Activated CD8-positive, alpha-beta memory T cell treated with anti-CD3 and anti-CD28 coated beads, Interleukin-2, amount 10 ng/mL, durations not matched to agents 7 days and 5 days (primary cell): ENCODE results near the gene IFI27. TPM values are rescaled to one million over a fixed set of nuclear protein-coding genes. Genes with fewer than 3 reads are reported as not detected.
"Not testable (repeated sequence)": the region's sequence is repeated elsewhere in the genome, so short reads cannot be mapped to it uniquely, and the experiment has no call there.

ENCODE experiments used
- ATAC-seq: fragments of 150-1000 bp; cut with Tn5 transposase; one replicate; pipeline ENCODE4 v1.10.0; 2021; ENCODE audit warnings: moderate library complexity
- CTCF ChIA-PET: fragments of 350-600 bp; sonication (Branson Sonifier 250); formaldehyde crosslinking; loops from one replicate; lab custom pipeline; 2021; ENCODE audit warnings: antibody characterized with exemption; lab: Charles Lee
- DNase-seq: peaks from one replicate; pipeline ENCODE4 v3.0.0-alpha.2; 2020
- H3K27ac Mint-ChIP-seq: one replicate; pipeline ENCODE4 v1.8.0; 2021; ENCODE audit warnings: mild to moderate bottlenecking, mixed read lengths
- H3K27me3 Mint-ChIP-seq: one replicate; pipeline ENCODE4 v1.8.0; 2021; ENCODE audit warnings: mixed read lengths
- H3K36me3 Mint-ChIP-seq: one replicate; pipeline ENCODE4 v1.8.0; 2021; ENCODE audit warnings: mild to moderate bottlenecking, mixed read lengths
- H3K4me1 Mint-ChIP-seq: one replicate; pipeline ENCODE4 v1.8.0; 2021; ENCODE audit warnings: mixed read lengths
- H3K4me3 Mint-ChIP-seq: one replicate; pipeline ENCODE4 v1.8.0; 2021; ENCODE audit warnings: mild to moderate bottlenecking, moderate library complexity, mixed read lengths
- H3K9me3 Mint-ChIP-seq: one replicate; pipeline ENCODE4 v1.8.0; 2022; ENCODE audit warnings: low read depth, mixed read lengths
- total RNA-seq, 2 experiments: library from RNA; stranded (reverse); gene quantifications; one replicate each; pipeline ENCODE4 v1.2.3, GENCODE V29; 2021

IFI27 gene
- total RNA-seq, result 100 to 1,000 TPM in 1 of 2 experiments, 10 to 100 TPM in 1; 81.5 to 325 TPM

DNA sequence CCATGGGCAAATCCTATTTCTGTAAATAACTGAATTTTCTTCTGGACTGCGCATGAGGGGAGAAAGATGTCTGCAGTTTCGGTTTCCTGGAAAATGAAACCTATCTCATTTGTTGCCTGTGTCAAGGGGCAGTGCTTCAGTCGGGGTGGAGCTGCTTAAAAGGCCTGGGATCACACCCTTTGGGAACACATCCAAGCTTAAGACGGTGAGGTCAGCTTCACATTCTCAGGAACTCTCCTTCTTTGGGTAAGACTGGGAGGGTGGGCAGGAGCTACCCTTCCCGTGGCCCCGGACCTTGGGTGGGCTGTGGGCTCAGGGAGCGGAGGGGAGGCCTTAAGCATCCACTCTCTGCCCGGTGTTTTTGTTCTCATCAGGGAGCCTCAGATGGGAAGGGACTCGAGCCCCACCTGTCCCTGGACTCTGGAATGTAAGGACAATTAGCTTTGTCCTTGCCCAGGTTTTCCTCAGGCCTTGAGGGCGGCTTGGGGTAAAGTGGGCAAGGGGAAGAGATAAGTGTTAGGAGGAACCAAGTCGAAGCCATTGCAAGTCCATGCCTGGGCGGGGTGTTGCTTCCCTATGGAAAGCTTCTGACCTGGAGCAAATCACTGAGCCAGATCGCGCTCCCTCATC lies at the start of gene IFI27:
IFI27 (plus strand) TSS at position 185 of the 630 bp plus-strand sequence.
- Mint-ChIP-seq H3K4me1 (peaks cover 25% of the 10 kb centered on the region), H3K9me3 (no peaks in the 10 kb centered on the region), H3K27me3 (peaks cover 4% of the 10 kb centered on the region), H3K27ac (peak within 1 kb of the TSS; percentile 82), H3K36me3 (peaks cover 6% of the 10 kb centered on the region), H3K4me3 (peak within 1 kb of the TSS; percentile 69)
- ATAC-seq, result peak; percentile 64
- DNase-seq, result peak; percentile 46
- CTCF ChIA-PET, result interaction anchor here (1.0 to 1.2 kb wide), 3 partner anchors 15 to 27 kb away, joined by 3 read pairs; no protein-coding TSS in a partner anchor

DNA sequence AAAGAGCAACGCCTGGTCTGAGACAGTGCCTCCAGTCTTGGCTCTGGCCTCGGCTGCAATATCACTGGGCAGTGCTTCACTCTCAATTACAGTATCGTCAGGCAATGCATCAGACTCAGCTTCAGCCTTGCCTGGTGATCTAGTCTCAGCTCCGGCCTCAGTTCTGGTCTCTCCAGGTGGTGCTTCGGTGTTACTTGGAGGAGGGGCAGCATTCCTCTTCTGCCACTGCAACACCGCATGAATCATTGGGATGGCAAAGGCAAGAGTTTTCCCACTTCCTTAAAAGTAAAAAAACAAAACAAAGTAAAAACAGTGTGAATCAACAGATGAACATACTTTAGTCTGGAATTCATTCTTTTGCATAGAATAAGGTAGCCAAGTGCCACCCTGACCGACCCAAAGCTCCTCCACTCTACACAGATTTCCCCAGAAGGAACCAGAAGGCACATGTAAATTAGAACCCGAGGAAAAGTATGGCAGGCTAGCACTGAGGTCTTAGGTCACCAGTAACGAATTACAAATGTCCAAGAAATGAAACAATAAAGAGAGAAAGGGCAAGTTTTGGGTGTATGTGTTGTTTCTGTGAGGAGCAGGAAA lies 48.1 kb upstream of the IFI27 start:
- Mint-ChIP-seq H3K4me1 (peaks cover 44% of the 10 kb centered on the region), H3K9me3 (peaks cover 7% of the 10 kb centered on the region), H3K4me3 (no peak overlapping the region), H3K27me3 (no peaks in the 10 kb centered on the region), H3K27ac (no peak overlapping the region), H3K36me3 (peaks cover 77% of the 10 kb centered on the region)
- DNase-seq, result peak; percentile 31
- CTCF ChIA-PET, result interaction anchor here (2.1 kb wide), 1 partner anchor 26 kb away, joined by 6 read pairs; no protein-coding TSS in a partner anchor
- ATAC-seq, result no peak

DNA sequence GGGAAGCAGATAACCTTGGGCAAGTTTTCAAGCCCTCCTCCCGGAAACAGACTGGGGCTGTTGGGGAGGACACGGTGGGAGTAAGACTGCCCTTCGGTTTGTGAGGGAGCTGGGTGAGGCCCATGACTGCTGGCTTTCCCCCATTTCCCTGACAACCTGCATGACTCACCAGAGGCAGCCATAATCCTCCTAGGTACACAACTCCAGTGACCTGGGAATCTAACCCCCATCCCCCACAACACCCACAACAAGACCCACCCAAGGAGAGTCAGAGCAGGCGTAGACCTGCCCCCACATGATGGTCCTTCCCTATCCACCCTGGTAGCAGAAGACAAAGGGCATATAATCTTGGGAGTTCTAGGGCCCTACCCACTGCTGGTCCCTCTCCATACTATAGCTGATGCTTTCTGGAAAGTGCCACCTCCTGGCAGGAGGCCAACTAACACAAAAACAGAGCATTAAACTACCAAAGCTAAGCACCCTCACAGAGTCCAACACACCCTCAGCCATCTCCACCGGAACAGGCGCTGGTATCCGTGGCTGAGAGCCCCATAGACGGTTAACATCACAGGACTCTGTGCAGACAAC lies 44.4 kb upstream of the IFI27 start:
- CTCF ChIA-PET, result interaction anchor here (0.7 to 1.2 kb wide), 2 partner anchors 15 to 126 kb away, joined by 3 to 4 read pairs; partner anchors contain the start of genes DDX24 and IFI27L1
- no peak overlapping the region for H3K4me3 Mint-ChIP-seq
- DNase-seq (no peak), ATAC-seq (no peak)
- peaks cover 44% of the 10 kb centered on the region for H3K4me1 Mint-ChIP-seq
- no peaks in the 10 kb centered on the region for H3K27me3 Mint-ChIP-seq
- H3K36me3 Mint-ChIP-seq, result peaks cover 84% of the 10 kb centered on the region
- no peak overlapping the region for H3K27ac Mint-ChIP-seq
- peaks cover 32% of the 10 kb centered on the region for H3K9me3 Mint-ChIP-seq

DNA sequence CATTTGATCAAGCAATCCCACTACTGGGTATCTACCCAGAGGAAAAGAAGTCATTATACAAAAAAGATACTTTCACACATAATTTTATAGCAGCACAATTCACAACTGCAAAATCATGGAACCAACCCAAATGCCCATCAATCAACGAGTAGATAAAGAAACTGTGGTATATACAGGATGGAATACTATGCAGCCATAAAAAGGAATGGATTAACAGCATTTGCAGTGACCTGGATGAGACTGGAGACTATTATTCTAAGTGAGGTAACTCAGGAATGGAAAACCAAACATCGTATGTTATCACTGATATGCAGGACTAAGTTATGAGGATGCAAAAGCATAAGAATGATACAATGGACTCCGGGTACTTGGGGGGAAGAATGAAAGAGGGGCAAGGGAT lies 38.5 kb upstream of the IFI27 start:
- Mint-ChIP-seq H3K36me3 (peaks cover 85% of the 10 kb centered on the region), H3K9me3 (peaks cover 47% of the 10 kb centered on the region), H3K4me1 (peaks cover 41% of the 10 kb centered on the region)
- ATAC-seq, H3K27ac Mint-ChIP-seq, DNase-seq, CTCF ChIA-PET, H3K27me3 Mint-ChIP-seq, H3K4me3 Mint-ChIP-seq: not testable (repeated sequence)

DNA sequence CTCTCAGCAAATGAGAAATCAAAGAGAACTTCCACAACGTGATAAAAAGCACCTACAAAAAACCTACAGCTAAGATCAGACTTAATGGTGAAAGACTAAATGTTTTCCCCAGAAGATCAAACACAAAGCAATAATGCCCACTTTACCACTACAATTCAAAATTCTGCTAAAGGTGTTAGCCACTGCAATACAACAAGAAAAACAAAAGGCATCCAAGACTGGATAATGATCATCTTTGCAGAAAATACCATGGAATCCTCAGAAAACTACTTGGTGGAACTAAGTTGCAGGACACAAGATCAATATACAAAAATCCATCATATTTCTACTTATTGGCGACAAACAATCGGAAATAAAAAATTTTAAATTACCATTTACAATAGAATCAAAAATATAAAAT lies 36.0 kb upstream of the IFI27 start:
- Mint-ChIP-seq H3K27me3 (no peaks in the 10 kb centered on the region), H3K36me3 (peaks cover 81% of the 10 kb centered on the region), H3K9me3 (peaks cover 29% of the 10 kb centered on the region), H3K27ac (no peak overlapping the region), H3K4me1 (peaks cover 47% of the 10 kb centered on the region), H3K4me3 (no peak overlapping the region)
- ATAC-seq (no peak), DNase-seq (no peak)
- CTCF ChIA-PET, result interaction anchor here (1.9 kb wide), 1 partner anchor 135 kb away, joined by 4 read pairs; no protein-coding TSS in a partner anchor

DNA sequence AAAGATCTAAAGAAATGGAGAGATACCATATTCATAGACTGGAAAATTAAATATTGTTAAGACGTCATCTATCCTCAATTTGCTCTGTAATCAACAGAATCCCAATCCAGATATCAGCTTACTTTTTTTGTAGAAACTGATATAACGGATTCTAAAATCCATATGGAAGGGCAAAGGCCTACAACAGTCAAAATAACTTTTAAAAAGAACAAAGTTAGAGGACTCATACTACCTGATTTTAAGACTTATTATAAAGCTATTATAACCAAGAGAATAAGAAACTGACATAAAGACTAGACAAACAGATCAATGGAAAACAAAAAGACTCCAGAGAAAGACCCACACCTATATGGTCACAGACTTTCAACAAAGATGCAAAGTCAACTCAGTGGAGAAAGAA lies 35.5 kb upstream of the IFI27 start:
- H3K4me3 Mint-ChIP-seq, result no peak overlapping the region
- H3K4me1 Mint-ChIP-seq, result peaks cover 50% of the 10 kb centered on the region
- CTCF ChIA-PET, result no interaction called here
- DNase-seq (no peak), ATAC-seq (no peak)
- H3K27ac Mint-ChIP-seq, result no peak overlapping the region
- peaks cover 79% of the 10 kb centered on the region for H3K36me3 Mint-ChIP-seq
- H3K27me3 Mint-ChIP-seq, result no peaks in the 10 kb centered on the region
- peaks cover 27% of the 10 kb centered on the region for H3K9me3 Mint-ChIP-seq

DNA sequence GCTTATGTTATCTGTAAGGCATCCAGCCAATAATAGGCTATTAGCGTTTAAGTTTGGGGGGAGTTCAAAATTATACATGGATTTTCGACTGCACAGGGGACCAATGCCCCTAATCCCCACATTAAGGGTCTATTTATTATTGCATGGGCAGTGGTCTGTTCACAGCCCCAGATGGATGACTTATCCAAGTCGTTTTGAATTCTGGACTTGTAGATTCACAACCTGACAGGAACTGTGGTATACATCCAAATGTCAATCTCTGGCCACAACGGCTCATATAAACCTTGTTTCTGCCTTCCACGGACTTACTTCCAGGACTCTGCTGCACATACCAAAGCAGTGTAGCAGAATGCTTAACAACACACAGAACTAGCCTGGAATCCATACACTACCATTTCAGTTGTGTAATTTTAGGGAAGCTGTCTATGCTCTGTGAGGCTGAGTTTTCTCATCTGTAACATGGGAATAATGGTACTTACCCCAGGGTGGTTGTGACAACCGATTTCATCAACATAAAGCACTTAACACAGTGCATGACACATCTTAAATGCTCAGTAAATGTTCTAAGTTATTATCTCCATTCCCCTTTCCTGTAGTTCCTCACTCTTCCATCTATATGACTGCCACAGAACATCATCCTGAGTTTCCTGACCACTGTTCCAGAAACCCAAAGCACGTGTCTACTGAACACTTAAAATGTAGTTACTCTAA lies 33.3 kb upstream of the IFI27 start:
- no peak for ATAC-seq
- peak overlapping the region; percentile 10 for H3K27ac Mint-ChIP-seq
- H3K36me3 Mint-ChIP-seq, result peaks cover 64% of the 10 kb centered on the region
- H3K4me3 Mint-ChIP-seq, result peak overlapping the region; percentile 40
- H3K9me3 Mint-ChIP-seq, result peaks cover 13% of the 10 kb centered on the region
- no peaks in the 10 kb centered on the region for H3K27me3 Mint-ChIP-seq
- CTCF ChIA-PET, result no interaction called here
- peaks cover 56% of the 10 kb centered on the region for H3K4me1 Mint-ChIP-seq
- DNase-seq, result no peak

DNA sequence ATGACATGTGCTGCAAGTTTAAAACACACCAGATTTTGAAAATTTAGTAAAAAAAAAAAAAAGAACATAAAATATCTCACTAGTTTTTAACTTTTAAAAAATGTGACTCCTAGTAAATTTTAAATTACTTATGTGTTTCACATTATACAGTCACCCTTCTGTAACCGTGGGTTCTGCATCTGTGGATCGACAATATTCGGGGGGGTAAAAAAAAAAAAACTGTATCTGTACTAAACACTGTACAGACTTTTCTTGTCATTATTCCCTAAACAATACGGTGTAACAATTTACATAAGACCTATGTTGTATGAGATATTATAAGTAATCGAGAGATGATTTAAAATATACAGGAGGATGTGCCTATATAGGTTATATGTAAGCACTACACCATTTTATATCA lies 32.7 kb upstream of the IFI27 start:
- Mint-ChIP-seq H3K27ac (no peak overlapping the region), H3K27me3 (no peaks in the 10 kb centered on the region), H3K4me1 (peaks cover 60% of the 10 kb centered on the region), H3K4me3 (peak overlapping the region; percentile 40), H3K9me3 (peaks cover 12% of the 10 kb centered on the region), H3K36me3 (peaks cover 62% of the 10 kb centered on the region)
- CTCF ChIA-PET, result no interaction called here
- DNase-seq (no peak), ATAC-seq (no peak)

DNA sequence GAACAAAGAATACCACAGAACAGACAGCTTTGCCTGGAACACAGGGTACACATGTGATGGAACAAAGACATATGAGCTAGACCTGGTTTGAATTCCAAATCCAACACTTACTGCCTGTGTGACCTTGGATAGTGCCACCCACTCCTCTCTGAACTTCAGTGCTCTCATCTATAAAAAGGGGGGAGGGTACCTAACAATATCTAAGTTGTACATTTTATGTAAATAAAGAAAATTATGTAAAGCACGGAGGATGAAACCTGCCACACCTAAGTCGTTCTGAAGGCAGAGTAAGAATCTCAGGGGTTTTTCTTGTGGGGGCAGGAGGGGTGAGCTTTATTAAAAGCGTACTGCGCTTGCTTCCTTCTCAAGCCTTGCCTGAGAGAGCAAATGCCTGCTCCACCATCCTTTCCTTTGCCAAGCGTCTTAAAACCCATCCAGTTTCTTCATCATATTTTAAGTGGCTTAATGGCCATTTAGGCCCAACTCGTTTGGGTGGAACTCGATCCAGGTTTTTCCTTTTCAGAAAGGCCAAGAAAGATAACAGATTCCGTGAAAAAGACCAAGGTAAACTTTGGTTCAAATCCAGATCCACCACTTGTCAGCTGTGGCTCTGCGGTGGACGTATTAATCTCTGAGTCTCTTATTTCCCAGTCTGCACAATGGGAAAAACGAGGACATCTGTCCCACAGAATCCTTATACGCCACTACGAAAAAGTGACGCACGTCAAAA lies 30.5 kb upstream of the IFI27 start:
- DNase-seq, result no peak
- H3K27me3 Mint-ChIP-seq, result no peaks in the 10 kb centered on the region
- H3K9me3 Mint-ChIP-seq, result peaks cover 6% of the 10 kb centered on the region
- H3K27ac Mint-ChIP-seq, result peak overlapping the region; percentile 98
- ATAC-seq, result no peak
- peaks cover 56% of the 10 kb centered on the region for H3K36me3 Mint-ChIP-seq
- peaks cover 64% of the 10 kb centered on the region for H3K4me1 Mint-ChIP-seq
- peak overlapping the region; percentile 95 for H3K4me3 Mint-ChIP-seq
- CTCF ChIA-PET, result interaction anchor here (1.1 to 4.6 kb wide), 6 partner anchors 14 to 140 kb away, joined by 3 to 24 read pairs (median 16); no protein-coding TSS in a partner anchor

DNA sequence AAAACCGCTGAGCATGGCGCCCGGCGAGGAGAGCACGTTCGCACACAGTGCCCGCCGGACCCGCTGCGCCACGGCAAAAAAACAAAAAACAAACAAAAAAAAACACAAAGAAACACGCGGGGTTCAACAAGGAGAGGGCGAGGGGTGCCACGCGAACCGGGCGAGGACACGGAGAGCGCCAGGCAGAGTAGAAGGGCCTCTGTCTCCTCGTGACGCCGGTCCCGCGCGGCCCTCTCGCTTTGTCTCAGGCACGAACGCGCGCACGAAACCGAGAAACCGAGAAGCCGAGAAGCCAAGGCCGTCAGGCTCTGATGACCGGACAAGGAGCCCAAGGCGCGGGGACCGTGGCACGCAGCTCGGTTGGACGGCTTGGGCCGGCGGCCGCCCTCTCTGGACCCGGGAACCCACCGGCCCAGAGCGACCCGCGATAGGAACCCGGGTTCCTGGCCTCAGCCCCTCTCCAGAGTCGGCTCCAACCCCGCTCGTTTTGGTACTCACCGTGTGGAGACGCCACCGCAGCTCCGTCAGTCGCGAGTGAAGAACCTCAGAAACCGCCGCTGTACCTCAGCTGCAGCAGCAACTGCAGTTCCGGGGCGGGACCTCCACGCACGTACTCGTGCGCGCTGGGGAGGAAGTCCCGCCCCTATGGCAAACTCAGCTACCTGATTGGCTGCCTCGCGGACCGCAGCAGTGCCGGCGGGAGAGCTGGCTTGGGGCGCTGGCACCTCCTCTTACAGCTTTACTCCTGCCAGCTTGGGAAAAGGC lies 29.7 kb upstream of the IFI27 start, which contains the start of the genes DDX24 and IFI27L1:
DDX24 (minus strand) TSS at position 582 of the 765 bp plus-strand sequence. CDS start 1,460 bp downstream, outside the sequence.
IFI27L1 (plus strand) TSS at position 690 of the 765 bp plus-strand sequence. CDS start 15,628 bp downstream, outside the sequence.
- H3K36me3 Mint-ChIP-seq, result peaks cover 53% of the 10 kb centered on the region
- CTCF ChIA-PET, result interaction anchor here (1.0 to 4.6 kb wide), 15 partner anchors 9 to 141 kb away, joined by 3 to 24 read pairs (median 4); partner anchors contain the start of gene IFI27L2

DNA sequence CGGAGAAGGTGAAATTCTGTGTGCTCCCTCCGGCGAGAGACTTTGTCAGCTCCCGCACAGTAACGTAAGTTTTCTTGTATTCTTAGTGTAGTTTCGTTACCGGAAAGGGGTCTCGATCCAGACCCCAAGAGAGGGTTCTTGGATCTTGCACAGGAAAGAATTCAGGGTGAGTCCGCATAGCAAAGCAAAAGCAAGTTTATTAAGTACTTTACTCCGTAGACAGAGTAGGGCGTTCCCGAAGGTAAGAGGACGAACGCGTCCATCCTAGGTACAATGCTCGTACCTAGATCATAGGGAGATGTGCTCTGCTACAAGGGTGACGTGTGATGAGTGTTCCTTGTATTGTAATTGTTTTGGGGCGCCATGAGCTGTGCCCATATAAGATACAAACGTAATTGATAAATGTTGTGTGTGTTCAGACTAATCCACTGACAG lies 29.1 kb upstream of the IFI27 start:
- H3K27ac Mint-ChIP-seq, result peak overlapping the region; percentile 98
- CTCF ChIA-PET, result interaction anchor here (1.0 to 4.6 kb wide), 16 partner anchors 8 to 141 kb away, joined by 3 to 24 read pairs (median 4); partner anchors contain the start of gene IFI27L2
- DNase-seq (no peak), ATAC-seq (peak; percentile 28)
- H3K36me3 Mint-ChIP-seq, result peaks cover 53% of the 10 kb centered on the region
- H3K4me3 Mint-ChIP-seq, result peak overlapping the region; percentile 95
- peaks cover 2% of the 10 kb centered on the region for H3K9me3 Mint-ChIP-seq
- H3K27me3 Mint-ChIP-seq, result no peaks in the 10 kb centered on the region
- H3K4me1 Mint-ChIP-seq, result peaks cover 56% of the 10 kb centered on the region

More for the DNA sequence above, 29.7 kb upstream of the IFI27 start, which contains the start of the genes DDX24 and IFI27L1:
- Mint-ChIP-seq H3K27me3 (no peaks in the 10 kb centered on the region), H3K4me1 (peaks cover 57% of the 10 kb centered on the region), H3K9me3 (no peaks in the 10 kb centered on the region), H3K27ac (peak within 1 kb of the TSS; percentile 98), H3K4me3 (peak within 1 kb of the TSS; percentile 95)
- peak; percentile 97 for ATAC-seq
- DNase-seq, result peak; percentile 98
